HG03575 (cell line): ENCODE results near the gene TNFRSF8.

Experiments used
- ATAC-seq: cut with Tn5 transposase; IDR thresholded peaks from one replicate; pipeline ENCODE4 v1.9.1; 2021; ENCODE audit not compliant: unreplicated experiment, insufficient number of reproducible peaks, low FRiP score; ENCODE audit errors: extremely low read depth

Gene TNFRSF8

DNA sequence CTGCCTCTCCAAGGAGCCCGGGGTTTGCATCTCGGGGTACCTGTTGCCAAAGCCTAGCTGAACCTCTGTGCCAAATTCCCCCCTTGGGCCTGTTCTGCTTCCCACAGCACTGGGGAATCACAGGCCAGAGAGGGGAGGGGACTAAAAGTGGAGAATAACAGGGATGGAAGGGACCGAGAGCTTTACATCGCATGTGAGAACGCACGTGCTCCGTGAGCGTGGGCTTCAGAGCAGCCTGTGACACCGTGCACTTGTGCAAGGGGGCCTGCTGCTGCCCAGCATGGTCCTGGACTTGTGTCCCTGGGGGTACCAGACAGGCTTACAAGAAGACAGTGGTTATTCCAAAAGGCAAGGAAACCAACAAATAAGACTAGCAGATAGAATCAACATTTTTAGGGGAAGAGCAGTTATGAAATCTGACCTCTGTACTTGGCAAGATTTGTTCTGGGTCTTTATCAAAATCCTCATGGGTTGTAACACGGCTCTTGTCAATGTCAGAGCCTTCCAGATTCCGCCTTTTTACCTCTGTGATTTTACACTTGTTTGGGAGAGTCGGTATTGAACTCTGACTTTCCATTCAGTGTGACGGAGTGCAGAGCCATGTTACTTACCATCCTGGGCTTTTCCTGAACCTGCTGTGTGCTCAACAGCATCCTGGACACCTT, 67.5 kb downstream of the TNFRSF8 start:
- ATAC-seq: no peak

DNA sequence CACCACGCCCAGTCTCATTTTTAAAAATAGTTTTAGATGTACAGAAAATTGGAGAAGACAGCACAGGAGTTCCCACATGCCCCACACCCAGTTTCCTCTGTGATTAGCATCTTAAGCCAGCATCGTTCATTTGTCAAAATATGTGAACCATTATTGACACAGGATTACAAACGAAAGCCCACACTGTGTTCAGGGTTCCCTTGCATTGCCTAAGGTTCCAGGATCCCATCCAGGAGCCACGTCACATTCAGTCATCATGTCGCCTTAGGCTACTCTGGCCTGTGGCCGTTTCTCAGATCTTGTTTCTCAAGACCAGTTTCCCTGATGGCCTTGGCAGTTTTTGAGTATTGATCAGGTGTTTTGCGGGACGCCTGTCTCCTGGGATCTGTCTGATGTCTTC, 69.0 kb downstream of the TNFRSF8 start:
- no peak for ATAC-seq

DNA sequence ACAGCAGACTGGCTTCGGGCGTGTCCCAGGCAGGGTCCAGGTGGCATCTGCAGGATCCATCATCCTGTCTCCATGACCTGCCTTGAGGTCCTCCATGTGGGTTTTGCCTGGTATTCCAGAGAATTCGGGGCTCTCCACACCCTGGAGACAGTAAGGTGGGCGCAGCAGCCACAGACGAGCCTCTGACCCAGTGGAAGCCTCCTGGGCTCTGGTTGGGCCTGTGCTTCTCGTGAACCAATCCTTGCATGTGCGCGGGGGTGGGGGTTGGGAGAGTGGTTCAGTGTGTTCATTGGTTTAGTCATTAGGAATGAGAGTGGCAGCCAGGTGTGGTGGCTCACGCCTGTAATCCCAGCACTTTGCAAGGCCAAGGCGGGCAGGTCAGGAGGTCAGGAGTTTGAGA, 71.6 kb downstream of the TNFRSF8 start:
- ATAC-seq: no peak

DNA sequence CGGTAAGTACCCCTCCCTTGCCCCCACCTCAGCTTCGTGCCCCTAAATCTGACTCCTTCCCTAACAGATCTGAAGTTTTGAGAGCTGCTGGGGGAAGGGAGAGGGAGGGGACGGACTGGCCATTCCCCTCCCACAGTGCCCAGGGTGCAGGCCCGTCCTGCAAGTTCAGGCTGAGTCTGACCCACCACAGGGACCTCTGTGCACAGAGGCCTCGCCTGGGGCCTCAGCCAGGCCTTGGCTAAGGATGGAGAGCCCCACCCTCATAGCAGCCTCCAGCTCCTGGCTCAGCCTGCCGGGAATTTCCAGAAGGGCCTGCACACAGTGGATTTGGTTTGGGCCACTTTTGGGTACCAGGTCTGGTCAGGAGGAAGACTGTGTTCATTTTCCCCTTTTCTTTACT, 72.5 kb downstream of the TNFRSF8 start:
- ATAC-seq: no peak

DNA sequence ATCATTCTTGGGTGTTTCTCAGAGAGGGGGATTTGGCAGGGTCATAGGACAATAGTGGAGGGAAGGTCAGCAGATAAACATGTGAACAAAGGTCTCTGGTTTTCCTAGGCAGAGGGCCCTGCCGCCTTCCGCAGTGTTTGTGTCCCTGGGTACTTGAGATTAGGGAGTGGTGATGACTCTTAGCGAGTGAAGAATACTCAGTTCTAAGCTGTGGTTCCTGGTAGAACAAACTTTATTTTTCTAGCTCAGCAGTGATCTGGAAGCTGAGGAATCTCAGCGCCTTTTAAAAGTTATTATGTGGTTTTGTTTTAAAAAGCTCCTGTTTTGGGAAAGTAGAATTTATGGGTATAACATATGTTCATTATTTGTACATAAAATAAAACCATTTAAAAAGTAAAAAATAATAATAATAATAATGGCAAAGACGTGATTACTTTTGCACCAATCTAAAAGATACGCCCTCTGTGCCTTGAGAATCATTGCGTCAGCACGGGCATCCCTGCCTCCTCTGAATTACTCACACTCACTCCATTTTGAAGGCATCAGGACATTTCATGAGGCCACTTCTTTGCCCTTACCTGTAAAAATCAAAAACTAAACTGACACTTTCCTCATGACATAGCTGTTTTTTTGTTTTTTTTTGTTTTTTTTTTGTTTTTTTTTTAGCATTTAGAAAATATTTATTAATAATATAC, 74.0 kb downstream of the TNFRSF8 start:
- ATAC-seq: no peak

DNA sequence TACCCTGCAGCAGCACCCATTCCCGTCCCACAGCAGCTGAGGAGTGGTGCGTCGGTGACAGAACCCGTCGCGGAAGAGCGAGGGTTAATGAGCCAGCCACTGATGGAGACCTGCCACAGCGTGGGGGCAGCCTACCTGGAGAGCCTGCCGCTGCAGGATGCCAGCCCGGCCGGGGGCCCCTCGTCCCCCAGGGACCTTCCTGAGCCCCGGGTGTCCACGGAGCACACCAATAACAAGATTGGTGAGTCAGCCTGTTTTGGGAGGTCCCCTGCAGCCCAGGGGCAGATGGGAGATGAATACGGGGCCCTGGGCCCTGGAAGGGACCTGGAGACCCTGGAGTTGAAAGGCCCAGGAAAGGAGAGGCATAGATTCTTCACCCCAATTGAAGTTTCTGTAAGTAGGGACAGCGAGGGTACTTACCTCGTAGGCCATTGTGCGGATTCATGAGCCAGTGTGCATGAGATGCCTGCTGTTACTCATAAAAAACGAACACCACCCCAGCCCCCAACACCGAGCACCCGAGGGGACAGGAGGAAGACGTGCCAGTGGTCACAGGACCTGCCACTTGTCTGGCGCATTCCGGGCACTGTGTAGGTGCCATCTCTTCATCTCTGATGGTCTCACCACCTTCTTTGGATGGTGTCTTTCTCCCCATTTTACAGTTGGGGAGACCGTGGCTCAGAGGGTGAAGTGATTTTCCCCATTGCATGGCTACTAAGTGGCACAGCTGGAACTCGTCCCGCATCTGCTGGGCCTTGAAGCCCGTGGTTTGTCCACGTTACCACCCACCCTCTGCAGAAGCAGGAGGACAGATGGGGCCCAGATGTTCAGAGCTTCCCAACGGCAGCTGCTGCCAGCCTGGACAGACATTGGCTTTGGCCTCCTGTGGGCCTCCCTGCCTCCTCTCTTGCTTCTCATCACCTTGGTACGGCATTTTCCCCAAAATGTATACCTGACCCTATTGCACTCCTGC, 75.4 kb downstream of the TNFRSF8 start:
- ATAC-seq: no peak

GRCh38 chr1:12140016-12140415, 76.9 kb downstream of the TNFRSF8 start:
- no peak for ATAC-seq

DNA sequence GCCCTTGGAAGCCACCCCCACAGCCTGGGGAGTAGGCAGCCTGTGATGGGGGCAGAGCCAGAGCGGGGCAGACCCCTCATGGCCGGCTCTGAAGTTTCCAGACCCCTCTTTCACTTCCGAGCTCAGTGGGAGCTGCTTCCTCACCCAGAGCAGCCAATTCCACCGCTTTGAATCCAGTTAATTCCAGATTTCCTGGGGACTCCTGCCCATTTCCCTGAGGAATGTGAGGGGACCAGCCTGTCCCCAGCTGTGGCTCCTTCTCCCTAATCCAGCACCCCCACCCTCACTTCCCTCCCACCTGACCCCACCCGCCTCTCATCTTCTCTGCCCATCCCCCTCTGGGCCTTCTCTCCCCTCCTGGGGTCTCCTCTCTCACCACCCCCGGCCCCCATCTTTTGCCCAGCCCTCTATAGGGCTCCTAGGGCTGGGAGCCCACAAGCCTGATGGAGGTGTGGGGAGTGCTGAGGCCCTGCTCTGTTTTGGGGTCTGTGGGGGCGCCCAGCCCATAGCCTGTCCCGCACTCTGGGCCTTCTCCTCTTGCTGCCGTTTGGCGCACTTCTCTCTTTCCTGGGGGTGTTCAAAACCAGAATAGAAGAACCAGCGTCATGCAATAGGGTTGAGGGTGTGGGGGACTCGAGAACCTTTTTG, 77.5 kb downstream of the TNFRSF8 start:
- ATAC-seq: no peak

- ATAC-seq: no peak
Observed at GRCh38 chr1:12141163-12141850, 78.2 kb downstream of the TNFRSF8 start.

GRCh38 chr1:12142141-12142823, 79.2 kb downstream of the TNFRSF8 start:
- no peak for ATAC-seq

GRCh38 chr1:12142891-12143630, 80.0 kb downstream of the TNFRSF8 start:
- ATAC-seq: no peak

GRCh38 chr1:12143631-12144155, 80.6 kb downstream of the TNFRSF8 start:
- ATAC-seq: no peak

DNA sequence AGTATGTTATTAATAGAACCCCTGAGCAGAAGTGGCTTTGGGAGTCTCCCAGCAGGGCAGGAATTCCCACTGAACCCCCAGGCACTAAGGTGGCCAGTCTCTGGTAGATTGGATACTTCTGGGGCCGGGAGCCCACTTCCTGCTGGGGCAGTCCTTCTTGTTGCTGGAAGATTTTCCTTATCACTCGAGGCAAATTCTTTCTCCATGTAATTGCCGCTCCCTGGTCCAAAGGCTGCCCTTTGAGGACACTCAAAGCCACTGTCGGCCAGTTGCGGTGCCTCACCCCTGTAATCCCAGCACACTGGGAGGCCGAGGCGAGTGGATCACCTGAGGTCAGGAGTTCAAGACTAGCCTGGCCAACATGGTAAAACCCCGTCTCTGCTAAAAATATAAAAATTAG, 81.1 kb downstream of the TNFRSF8 start:
- no peak for ATAC-seq

GRCh38 chr1:12144969-12145368, 81.9 kb downstream of the TNFRSF8 start:
- no peak for ATAC-seq

DNA sequence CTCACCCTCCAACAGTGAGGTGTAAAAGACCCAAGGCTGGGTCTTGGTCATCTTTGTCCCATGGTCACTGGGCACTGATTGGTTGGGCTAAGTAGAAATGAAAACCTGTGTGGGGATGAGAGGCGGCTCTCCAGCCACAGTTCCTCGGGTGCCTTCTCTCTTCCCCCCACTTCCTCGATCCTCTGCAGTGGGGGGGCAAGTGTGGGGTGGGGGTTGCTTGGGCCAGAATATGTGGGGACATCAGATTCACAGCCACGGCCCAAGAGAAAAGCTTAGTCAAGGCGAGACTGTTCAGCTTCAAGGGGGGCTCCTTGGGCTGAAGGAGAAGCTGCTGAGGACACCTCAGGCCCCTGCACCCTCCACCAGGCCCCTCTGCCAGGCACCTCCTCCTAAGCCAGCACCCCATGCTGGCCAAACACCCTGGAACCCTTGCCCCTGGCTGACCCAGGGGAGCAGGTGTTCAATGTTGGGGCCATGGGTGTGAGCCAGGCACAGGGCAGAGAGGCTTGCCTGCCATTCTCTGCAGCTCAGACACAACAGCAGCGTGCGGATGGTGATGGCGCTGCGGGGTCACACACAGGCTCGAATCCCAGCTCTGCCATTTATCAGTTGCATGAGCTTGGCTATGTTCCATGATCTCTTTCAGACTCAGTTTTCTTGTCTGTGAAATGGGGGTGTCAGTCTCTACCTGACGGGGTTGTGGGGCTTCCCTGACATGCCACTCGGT, 82.7 kb downstream of the TNFRSF8 start:
- no peak for ATAC-seq

GRCh38 chr1:12146343-12147112, 83.4 kb downstream of the TNFRSF8 start:
- ATAC-seq: no peak
